Caco-2 (cell line): ENCODE measurements around the gene TEDC2. TPM values are rescaled to one million over a fixed set of nuclear protein-coding genes. Genes with fewer than 3 reads are reported as not detected.

Source experiments
- BruUV-seq: library from RNA; stranded (reverse); fragments of 400-500 nt; replicated peaks from 2 replicates; lab custom pipeline; 2021; lab: Mats Ljungman, UMichigan
- CTCF ChIA-PET: fragments of 300-600 bp; sonication (Branson Sonifier 250); formaldehyde crosslinking; loops from one replicate; lab custom pipeline; 2022; ENCODE audit warnings: antibody characterized with exemption; lab: Charles Lee
- POLR2A ChIA-PET: fragments of 300-600 bp; sonication (Branson Sonifier 250); formaldehyde crosslinking; loops from one replicate; lab custom pipeline; 2022; ENCODE audit warnings: antibody characterized with exemption; lab: Charles Lee
- DNase-seq, 2 experiments: peaks; one replicate each; pipeline versions ENCODE4 v3.0.0 to v3.0.0-alpha.2; 2020 to 2022
- H3K27me3 ChIP-seq: replicated peaks from 2 replicates; pipeline ENCODE4 v1.6.0; 2011; ENCODE audit warnings: low read length; ENCODE audit not compliant: control insufficient read depth, insufficient read depth
- H3K36me3 ChIP-seq: 2 replicates; pipeline ENCODE4 v1.5.1; 2011; ENCODE audit warnings: low read length; ENCODE audit not compliant: control insufficient read depth, insufficient read depth
- H3K4me1 ChIP-seq: fragments of 250-450 bp; sonication (Bioruptor Pico); 2 replicates; pipeline ENCODE4 v1.5.1; 2020; ENCODE audit warnings: mild to moderate bottlenecking
- H3K4me3 ChIP-seq: 2 replicates; pipeline ENCODE4 v1.5.1; 2011; ENCODE audit warnings: low read depth, mild to moderate bottlenecking, control low read depth, low read length
- H3K9me3 ChIP-seq: fragments of 250-450 bp; sonication (Bioruptor Pico); 2 replicates; pipeline ENCODE4 v1.5.1; 2020; ENCODE audit warnings: mild to moderate bottlenecking, moderate library complexity
- H3K27ac Mint-ChIP-seq: one replicate; pipeline ENCODE4 v1.8.0; 2022; ENCODE audit warnings: mixed read lengths; ENCODE audit not compliant: unreplicated experiment
- H3K27me3 Mint-ChIP-seq: one replicate; pipeline ENCODE4 v1.8.0; 2022; ENCODE audit warnings: mixed read lengths; ENCODE audit not compliant: insufficient read depth, unreplicated experiment
- H3K36me3 Mint-ChIP-seq: one replicate; pipeline ENCODE4 v1.8.0; 2022; ENCODE audit warnings: mild to moderate bottlenecking, mixed read lengths; ENCODE audit not compliant: insufficient read depth, unreplicated experiment
- H3K4me1 Mint-ChIP-seq: one replicate; pipeline ENCODE4 v1.8.0; 2022; ENCODE audit warnings: low read depth, mixed read lengths; ENCODE audit not compliant: unreplicated experiment
- H3K4me3 Mint-ChIP-seq: one replicate; pipeline ENCODE4 v1.8.0; 2022; ENCODE audit warnings: mild to moderate bottlenecking, moderate library complexity, mixed read lengths; ENCODE audit not compliant: unreplicated experiment
- H3K9me3 Mint-ChIP-seq: one replicate; pipeline ENCODE4 v1.8.0; 2022; ENCODE audit warnings: mixed read lengths; ENCODE audit not compliant: unreplicated experiment
- CTCF ChIP-seq, 2 experiments: fragments of 200-600 bp in 1 of 2; IDR thresholded peaks; 1 replicate in 1 of 2; 2 replicates in 1 of 2; pipeline versions ENCODE4 v1.5.1 to v1.8.0; 2011 to 2022; ENCODE audit warnings: antibody characterized with exemption in 1 of 2, control low read depth in 1 of 2, inconsistent platforms in 1 of 2, low read depth in 1 of 2, low read length in 1 of 2, mild to moderate bottlenecking in 1 of 2, moderate library complexity in 1 of 2; ENCODE audit not compliant: insufficient read depth in 1 of 2, severe bottlenecking in 1 of 2, unreplicated experiment in 1 of 2
- intact Hi-C: fragments of 100-400 bp; cut with micrococcal nuclease; formaldehyde crosslinking; loops from one replicate; pipeline ENCODE4 v1.10.0; 2022; ENCODE audit not compliant: unreplicated experiment
- total RNA-seq: library from RNA; stranded (reverse); gene quantifications from 2 replicates; pipeline ENCODE4 v1.2.3, GENCODE V29; 2022

Gene TEDC2
- total RNA-seq, 1 experiment from 2014 or later, result 29.0 TPM

- CTCF ChIA-PET, result no interaction called here
- H3K9me3 ChIP-seq, result no peaks in the 10 kb centered on the region
- DNase-seq, result no peak
- intact Hi-C loops, result loop anchor here (10.0 kb wide), 1 partner anchor 155 kb away; the partner anchor contains the start of gene RNPS1
- H3K4me3 Mint-ChIP-seq, result no peak overlapping the region
- H3K27ac Mint-ChIP-seq, result no peak overlapping the region
- no peaks in the 10 kb centered on the region for H3K9me3 Mint-ChIP-seq
- no peaks in the 10 kb centered on the region for H3K4me1 Mint-ChIP-seq
- no peaks in the 10 kb centered on the region for H3K4me1 ChIP-seq
- H3K36me3 Mint-ChIP-seq, result no peaks in the 10 kb centered on the region
- POLR2A ChIA-PET, result no interaction called here
- no peaks in the 10 kb centered on the region for H3K36me3 ChIP-seq
- no peak overlapping the region for H3K4me3 ChIP-seq
- no TSS peak for BruUV-seq
- no peaks in the 10 kb centered on the region for H3K27me3 Mint-ChIP-seq
- TF ChIP-seq CTCF (IDR thresholded peaks at IDR 0.05; ENCODE audit: insufficient read depth in 1 of 2, low read depth in 1 of 2, low read length in 1 of 2, severe bottlenecking in 1 of 2, unreplicated experiment in 1 of 2), result no peak
- no peaks in the 10 kb centered on the region for H3K27me3 ChIP-seq
Observed at GRCh38 chr16:2420035-2420434, 39.9 kb upstream of the TEDC2 start.

- TF ChIP-seq CTCF (IDR thresholded peaks at IDR 0.05; ENCODE audit: insufficient read depth in 1 of 2, low read depth in 1 of 2, low read length in 1 of 2, severe bottlenecking in 1 of 2, unreplicated experiment in 1 of 2), result no peak
- POLR2A ChIA-PET, result no interaction called here
- Mint-ChIP-seq H3K27me3 (no peaks in the 10 kb centered on the region), H3K9me3 (no peaks in the 10 kb centered on the region), H3K27ac (no peak overlapping the region), H3K4me1 (peaks cover 3% of the 10 kb centered on the region), H3K36me3 (no peaks in the 10 kb centered on the region), H3K4me3 (no peak overlapping the region)
- intact Hi-C loops, result loop anchor here (10.0 kb wide), 1 partner anchor 157 kb away; the partner anchor contains the start of gene RNPS1
- H3K9me3 ChIP-seq, result no peaks in the 10 kb centered on the region
- CTCF ChIA-PET, result no interaction called here
- DNase-seq, result peak in 1 of 2 experiments; percentile 24
- no peak overlapping the region for H3K4me3 ChIP-seq
- BruUV-seq, result no TSS peak
- H3K4me1 ChIP-seq, result no peaks in the 10 kb centered on the region
- H3K27me3 ChIP-seq, result no peaks in the 10 kb centered on the region
- no peaks in the 10 kb centered on the region for H3K36me3 ChIP-seq
Observed at GRCh38 chr16:2422123-2422867, 37.6 kb upstream of the TEDC2 start.

GRCh38 chr16:2424061-2425007 is 35.6 kb upstream of the TEDC2 start:
- no peaks in the 10 kb centered on the region for H3K9me3 ChIP-seq
- H3K4me3 ChIP-seq, result no peak overlapping the region
- no peak for TF ChIP-seq CTCF (IDR thresholded peaks at IDR 0.05; ENCODE audit: insufficient read depth in 1 of 2, low read depth in 1 of 2, low read length in 1 of 2, severe bottlenecking in 1 of 2, unreplicated experiment in 1 of 2)
- Mint-ChIP-seq H3K4me1 (peaks cover 14% of the 10 kb centered on the region), H3K4me3 (no peak overlapping the region), H3K27me3 (no peaks in the 10 kb centered on the region), H3K36me3 (peaks cover 17% of the 10 kb centered on the region), H3K27ac (no peak overlapping the region), H3K9me3 (no peaks in the 10 kb centered on the region)
- H3K36me3 ChIP-seq, result no peaks in the 10 kb centered on the region
- ChIA-PET POLR2A (no interaction called here), CTCF (no interaction called here)
- intact Hi-C loops, result loop anchor here (10.0 kb wide), 1 partner anchor 160 kb away; the partner anchor contains the start of gene RNPS1
- H3K4me1 ChIP-seq, result peaks cover 7% of the 10 kb centered on the region
- BruUV-seq, result no TSS peak
- DNase-seq, result peak in 1 of 2 experiments; percentile 21
- H3K27me3 ChIP-seq, result no peaks in the 10 kb centered on the region
